Astrocyte (in vitro differentiated cells and primary cell): Measurements from ENCODE around the gene VASN.

Source experiments
- EZH2 ChIP-seq: IDR thresholded peaks from 2 replicates; pipeline ENCODE4 v1.6.1; 2012; ENCODE audit warnings: mild to moderate bottlenecking, low read length, inconsistent platforms; ENCODE audit not compliant: insufficient read depth
- TF ChIP-seq, protein P1 (sequence below): IDR thresholded peaks from 2 replicates; pipeline ENCODE4 v1.5.1; 2011; ENCODE audit warnings: low read depth, mild to moderate bottlenecking, inconsistent platforms, low read length, moderate library complexity; ENCODE audit not compliant: insufficient read depth

DNA sequence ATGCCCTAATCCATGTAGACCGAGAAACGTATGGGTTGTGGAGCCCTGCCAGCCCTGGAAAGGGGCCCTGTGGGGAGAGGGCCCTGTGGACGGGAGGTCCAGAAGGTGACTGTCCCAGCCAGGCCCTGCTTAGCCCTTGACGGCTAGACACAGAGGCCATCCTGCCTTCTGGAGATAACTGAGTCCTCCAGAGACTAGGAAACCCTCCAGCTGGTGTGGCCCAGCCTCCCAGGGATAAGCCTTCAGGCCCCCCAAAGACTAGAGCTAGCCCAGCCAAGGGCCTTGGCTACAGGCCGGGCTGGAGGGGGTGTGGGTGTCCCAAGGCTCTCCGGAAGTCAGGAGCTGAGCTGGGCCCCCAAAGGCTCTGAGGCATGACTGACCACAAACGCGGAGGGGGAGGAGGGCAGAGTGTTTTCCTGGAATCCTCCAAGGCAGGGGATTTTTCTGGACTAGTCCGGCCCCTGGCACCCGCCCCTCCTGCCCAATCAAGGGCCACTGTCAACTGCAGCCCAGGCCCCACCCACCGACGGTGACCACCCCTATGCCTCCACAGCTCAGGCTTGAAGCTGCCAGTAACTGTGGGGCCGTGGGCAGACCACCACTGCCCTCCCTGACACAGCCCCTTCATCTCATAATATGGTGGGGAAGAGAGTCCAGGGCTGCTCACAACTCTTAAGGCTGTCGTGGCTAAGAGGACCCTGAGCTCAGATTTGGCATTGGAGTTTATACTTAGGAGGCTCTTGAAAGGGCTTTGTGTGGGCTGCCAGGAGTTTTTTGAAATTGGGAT is 885 bp upstream of the VASN start:
- TF ChIP-seq, protein P1, sequence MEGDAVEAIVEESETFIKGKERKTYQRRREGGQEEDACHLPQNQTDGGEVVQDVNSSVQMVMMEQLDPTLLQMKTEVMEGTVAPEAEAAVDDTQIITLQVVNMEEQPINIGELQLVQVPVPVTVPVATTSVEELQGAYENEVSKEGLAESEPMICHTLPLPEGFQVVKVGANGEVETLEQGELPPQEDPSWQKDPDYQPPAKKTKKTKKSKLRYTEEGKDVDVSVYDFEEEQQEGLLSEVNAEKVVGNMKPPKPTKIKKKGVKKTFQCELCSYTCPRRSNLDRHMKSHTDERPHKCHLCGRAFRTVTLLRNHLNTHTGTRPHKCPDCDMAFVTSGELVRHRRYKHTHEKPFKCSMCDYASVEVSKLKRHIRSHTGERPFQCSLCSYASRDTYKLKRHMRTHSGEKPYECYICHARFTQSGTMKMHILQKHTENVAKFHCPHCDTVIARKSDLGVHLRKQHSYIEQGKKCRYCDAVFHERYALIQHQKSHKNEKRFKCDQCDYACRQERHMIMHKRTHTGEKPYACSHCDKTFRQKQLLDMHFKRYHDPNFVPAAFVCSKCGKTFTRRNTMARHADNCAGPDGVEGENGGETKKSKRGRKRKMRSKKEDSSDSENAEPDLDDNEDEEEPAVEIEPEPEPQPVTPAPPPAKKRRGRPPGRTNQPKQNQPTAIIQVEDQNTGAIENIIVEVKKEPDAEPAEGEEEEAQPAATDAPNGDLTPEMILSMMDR: no peak
- no peak for TF ChIP-seq EZH2
